Lower leg skin (tissue), 3 donors: Measurements from ENCODE around the gene UAP1.

ENCODE experiments used
- POLR2A ChIP-seq, 2 donors: fragments of 450-650 bp; IDR thresholded peaks; one replicate each; pipeline ENCODE4 v1.6.1; 2016 to 2017; ENCODE audit warnings: antibody characterized with exemption in 2 of 2, mild to moderate bottlenecking in 1 of 2, moderate library complexity in 1 of 2
- TF ChIP-seq, protein P1 (sequence below), 3 donors: fragments of 450-650 bp; IDR thresholded peaks; one replicate each; pipeline ENCODE4 v1.5.1; 2016; ENCODE audit warnings: antibody characterized with exemption in 3 of 3, mild to moderate bottlenecking in 3 of 3, moderate library complexity in 2 of 3

DNA sequence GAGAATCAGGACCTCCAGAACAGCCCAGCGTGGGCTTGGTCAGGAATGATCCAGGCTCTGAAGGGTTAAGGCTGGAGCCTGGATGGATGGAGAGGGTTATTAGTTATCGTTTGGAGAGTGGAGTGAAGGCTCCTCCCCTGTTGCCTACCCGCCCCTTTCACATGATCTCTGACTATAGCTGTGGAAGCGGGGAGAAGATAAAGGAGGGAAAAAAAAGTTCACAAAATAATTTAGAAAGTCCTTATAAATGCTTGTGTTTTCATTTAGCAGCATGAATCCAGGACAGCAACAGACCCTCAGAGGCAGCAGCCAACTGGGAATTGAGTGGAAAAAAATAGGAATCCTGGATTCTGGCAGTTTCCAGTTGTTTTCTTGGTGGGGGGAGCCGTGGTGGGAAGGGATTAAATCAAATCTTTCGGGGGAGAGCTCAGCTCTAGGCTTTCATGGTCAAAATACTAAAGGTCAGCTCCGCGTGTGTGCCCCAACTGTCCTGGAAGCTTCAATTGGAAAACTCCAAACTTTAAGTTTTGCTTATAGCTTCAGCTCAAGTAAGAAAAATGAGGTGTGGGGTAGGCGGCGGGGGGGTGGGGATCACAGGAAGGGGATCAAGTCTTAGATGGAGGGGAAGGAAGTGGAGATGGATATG, 70.1 kb downstream of the UAP1 start:
- TF ChIP-seq, protein P1, sequence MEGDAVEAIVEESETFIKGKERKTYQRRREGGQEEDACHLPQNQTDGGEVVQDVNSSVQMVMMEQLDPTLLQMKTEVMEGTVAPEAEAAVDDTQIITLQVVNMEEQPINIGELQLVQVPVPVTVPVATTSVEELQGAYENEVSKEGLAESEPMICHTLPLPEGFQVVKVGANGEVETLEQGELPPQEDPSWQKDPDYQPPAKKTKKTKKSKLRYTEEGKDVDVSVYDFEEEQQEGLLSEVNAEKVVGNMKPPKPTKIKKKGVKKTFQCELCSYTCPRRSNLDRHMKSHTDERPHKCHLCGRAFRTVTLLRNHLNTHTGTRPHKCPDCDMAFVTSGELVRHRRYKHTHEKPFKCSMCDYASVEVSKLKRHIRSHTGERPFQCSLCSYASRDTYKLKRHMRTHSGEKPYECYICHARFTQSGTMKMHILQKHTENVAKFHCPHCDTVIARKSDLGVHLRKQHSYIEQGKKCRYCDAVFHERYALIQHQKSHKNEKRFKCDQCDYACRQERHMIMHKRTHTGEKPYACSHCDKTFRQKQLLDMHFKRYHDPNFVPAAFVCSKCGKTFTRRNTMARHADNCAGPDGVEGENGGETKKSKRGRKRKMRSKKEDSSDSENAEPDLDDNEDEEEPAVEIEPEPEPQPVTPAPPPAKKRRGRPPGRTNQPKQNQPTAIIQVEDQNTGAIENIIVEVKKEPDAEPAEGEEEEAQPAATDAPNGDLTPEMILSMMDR (IDR thresholded peaks at IDR 0.05): no peak
- TF ChIP-seq POLR2A (IDR thresholded peaks at IDR 0.05): no peak
